T-helper 9 cell (primary cell): ENCODE measurements around the gene MSLN.

ENCODE experiments used
- DNase-seq: peaks from one replicate; pipeline ENCODE4 v3.0.0-alpha.2; 2020
- total RNA-seq, 2 donors: gene quantifications; one replicate each; lab custom pipeline; 2026; lab: John Stamatoyannopoulos, UW

MSLN gene
- total RNA-seq: 0 to 0.14 reads per million in 2 donors

- no peak for DNase-seq
These were observed at the start of gene MSLN for GRCh38 chr16:760545-761343. MSLN (plus strand) TSS chr16:760734; CDS start chr16:762681, 1,947 bp downstream.

- no peak for DNase-seq
These were observed 49.5 kb upstream of the MSLN start for GRCh38 chr16:711084-711483.

GRCh38 chr16:711548-712320 lies 48.8 kb upstream of the MSLN start:
- DNase-seq: peak; percentile 82

GRCh38 chr16:712740-713250 lies 47.7 kb upstream of the MSLN start:
- DNase-seq: peak; percentile 37

- DNase-seq: no peak
These were observed 46.5 kb upstream of the MSLN start for GRCh38 chr16:714079-714478.

GRCh38 chr16:714558-715476 lies 45.7 kb upstream of the MSLN start, which contains the start of gene METRN:
METRN (plus strand) TSS chr16:715118; CDS start chr16:715290, 172 bp downstream.
- DNase-seq: peak; percentile 88

GRCh38 chr16:715477-716199 lies 44.9 kb upstream of the MSLN start:
- no peak for DNase-seq

GRCh38 chr16:716200-716568 lies 44.4 kb upstream of the MSLN start:
- no peak for DNase-seq

- no peak for DNase-seq
These were observed 43.7 kb upstream of the MSLN start for GRCh38 chr16:716768-717325.

- DNase-seq: no peak
These were observed 42.9 kb upstream of the MSLN start for GRCh38 chr16:717450-718245.

- DNase-seq: no peak
These were observed 42.1 kb upstream of the MSLN start for GRCh38 chr16:718389-718788.

GRCh38 chr16:718922-719321 lies 41.6 kb upstream of the MSLN start:
- DNase-seq: no peak

- no peak for DNase-seq
These were observed 40.6 kb upstream of the MSLN start for GRCh38 chr16:719815-720446.

GRCh38 chr16:720447-720989 lies 40.0 kb upstream of the MSLN start:
- DNase-seq: no peak

- peak; percentile 59 for DNase-seq
These were observed 39.4 kb upstream of the MSLN start, which contains the start of gene ANTKMT for GRCh38 chr16:720990-721764. ANTKMT (plus strand) TSS chr16:721146; CDS start chr16:721275, 129 bp downstream.

- DNase-seq: no peak
These were observed 38.6 kb upstream of the MSLN start for GRCh38 chr16:721765-722540.

GRCh38 chr16:722835-723633 lies 37.5 kb upstream of the MSLN start:
- no peak for DNase-seq
